ENCODE data around the gene BRICD5. TPM values are rescaled to one million over a fixed set of nuclear protein-coding genes. Genes with fewer than 3 reads are reported as not detected.
"Not testable (repeated sequence)": the region's sequence is repeated elsewhere in the genome, so short reads cannot be mapped to it uniquely, and the experiment has no call there.

BRICD5 gene
- 10 to 100 TPM in 1 of 2 donors, 1 to 10 TPM in 1; 7.7 to 15.2 TPM for total RNA-seq

GRCh38 chr16:2210386-2211365 lies at the start of gene BRICD5:
Gene BRICD5 (minus strand): TSS chr16:2210863. CDS start chr16:2210833, 30 bp downstream.
- Histone ChIP-seq H3K4me1 (peaks cover 30% of the 10 kb centered on the region), H3K4me3 (no peak within 1 kb of the TSS), H3K9ac (ENCODE audit: low read depth in 2 of 2, low read length in 2 of 2) (no peak within 1 kb of the TSS), H3K36me3 (peaks cover 8% of the 10 kb centered on the region), H3K9me3 (no peaks in the 10 kb centered on the region), H3K27me3 (no peaks in the 10 kb centered on the region), H3K27ac (no peak within 1 kb of the TSS)
- intact Hi-C loops (cut with DNase I): no loop called here
- DNase-seq: no peak
- no peak for TF ChIP-seq CTCF (IDR thresholded peaks at IDR 0.05)

- Histone ChIP-seq H3K36me3 (peaks cover 28% of the 10 kb centered on the region), H3K27me3 (no peaks in the 10 kb centered on the region), H3K9ac (ENCODE audit: low read depth in 2 of 2, low read length in 2 of 2) (no peak overlapping the region), H3K4me1 (no peaks in the 10 kb centered on the region), H3K9me3 (no peaks in the 10 kb centered on the region), H3K27ac (no peak overlapping the region), H3K4me3 (no peak overlapping the region)
- DNase-seq: no peak
- no peak for TF ChIP-seq CTCF (IDR thresholded peaks at IDR 0.05)
- intact Hi-C loops (cut with DNase I): no loop called here
Observed at GRCh38 chr16:2260250-2260649, 49.6 kb upstream of the BRICD5 start.

- DNase-seq; H3K9ac ChIP-seq (ENCODE audit: low read depth in 2 of 2, low read length in 2 of 2); H3K4me1 ChIP-seq; H3K4me3 ChIP-seq; H3K9me3 ChIP-seq; H3K27me3 ChIP-seq; intact Hi-C loops (cut with DNase I); H3K27ac ChIP-seq: not testable (repeated sequence)
- H3K36me3 ChIP-seq: peaks cover 33% of the 10 kb centered on the region
Observed at GRCh38 chr16:2258530-2258929, 47.9 kb upstream of the BRICD5 start.

- no peak overlapping the region for H3K9ac ChIP-seq (ENCODE audit: low read depth in 2 of 2, low read length in 2 of 2)
- DNase-seq: no peak
- TF ChIP-seq CTCF (IDR thresholded peaks at IDR 0.05): no peak
- peaks cover 31% of the 10 kb centered on the region for H3K36me3 ChIP-seq
- H3K9me3 ChIP-seq: no peaks in the 10 kb centered on the region
- intact Hi-C loops (cut with DNase I): no loop called here
- no peaks in the 10 kb centered on the region for H3K27me3 ChIP-seq
- no peak overlapping the region for H3K4me3 ChIP-seq
- no peak overlapping the region for H3K27ac ChIP-seq
- H3K4me1 ChIP-seq: no peaks in the 10 kb centered on the region
Observed at GRCh38 chr16:2257726-2258125, 47.1 kb upstream of the BRICD5 start.

GRCh38 chr16:2256531-2257140 lies 46.0 kb upstream of the BRICD5 start:
- Histone ChIP-seq H3K27ac (no peak overlapping the region), H3K27me3 (no peaks in the 10 kb centered on the region), H3K36me3 (peaks cover 25% of the 10 kb centered on the region), H3K9me3 (no peaks in the 10 kb centered on the region), H3K4me3 (no peak overlapping the region), H3K9ac (ENCODE audit: low read depth in 2 of 2, low read length in 2 of 2) (no peak overlapping the region), H3K4me1 (peaks cover 9% of the 10 kb centered on the region)
- DNase-seq: no peak
- no peak for TF ChIP-seq CTCF (IDR thresholded peaks at IDR 0.05)
- intact Hi-C loops (cut with DNase I): no loop called here

Data from colonic mucosa (tissue), 4 donors.